NCI-H2029 treated with DMSO at 0.1 percent for 48 hours (cell line): ENCODE data around the gene CYREN.
"Not testable (repeated sequence)": the region's sequence is repeated elsewhere in the genome, so short reads cannot be mapped to it uniquely, and the experiment has no call there.

Source experiments
- DNase-seq: peaks from one replicate; lab custom pipeline; 2025; lab: John Stamatoyannopoulos, UW

Gene CYREN

GRCh38 chr7:135159359-135160085 is 11.0 kb downstream of the CYREN start:
- no peak for DNase-seq

GRCh38 chr7:135158874-135159273 is 11.6 kb downstream of the CYREN start:
- no peak for DNase-seq

GRCh38 chr7:135158141-135158655 is 12.3 kb downstream of the CYREN start:
- DNase-seq: no peak

- DNase-seq: no peak
These were observed 14.2 kb downstream of the CYREN start for GRCh38 chr7:135156290-135156689.

GRCh38 chr7:135154734-135155133 is 15.8 kb downstream of the CYREN start:
- no peak for DNase-seq

GRCh38 chr7:135152442-135152841 is 18.1 kb downstream of the CYREN start:
- DNase-seq: no peak

- DNase-seq: no peak
These were observed 19.0 kb downstream of the CYREN start for GRCh38 chr7:135151533-135151932.

- no peak for DNase-seq
These were observed 19.4 kb downstream of the CYREN start for GRCh38 chr7:135151132-135151531.

- no peak for DNase-seq
These were observed 20.3 kb downstream of the CYREN start for GRCh38 chr7:135150072-135150782.

GRCh38 chr7:135147899-135148721 is 22.4 kb downstream of the CYREN start, which contains the start of gene TMEM140:
Gene TMEM140, plus strand, starts transcription at chr7:135148072. Its CDS starts 16,370 bp downstream, at chr7:135164442.
- DNase-seq: no peak

- no peak for DNase-seq
These were observed 23.1 kb downstream of the CYREN start for GRCh38 chr7:135147341-135147898.

- DNase-seq: no peak
These were observed 26.4 kb downstream of the CYREN start for GRCh38 chr7:135143885-135144668.

GRCh38 chr7:135129579-135129978 is 40.9 kb downstream of the CYREN start:
- no peak for DNase-seq

- no peak for DNase-seq
These were observed 41.6 kb downstream of the CYREN start for GRCh38 chr7:135128931-135129330.

- DNase-seq: not testable (repeated sequence)
These were observed 45.9 kb downstream of the CYREN start for GRCh38 chr7:135124631-135125030.

- DNase-seq: no peak
These were observed 48.6 kb downstream of the CYREN start for GRCh38 chr7:135121868-135122267.

- no peak for DNase-seq
These were observed 53.4 kb downstream of the CYREN start for GRCh38 chr7:135117096-135117495.
